Nephron (organoid): Measurements from ENCODE around the gene CORO7.
A peak's percentile ranks its signal among the peaks of the same experiment; 100 is the strongest.

ENCODE experiments used
- H3K27ac Mint-ChIP-seq, 3 experiments: 2 replicates each; pipeline ENCODE4 v1.8.0; 2020; ENCODE audit warnings: mixed read lengths in 3 of 3, mild to moderate bottlenecking in 2 of 3, moderate library complexity in 1 of 3
- H3K27me3 Mint-ChIP-seq: 2 replicates; pipeline ENCODE4 v1.8.0; 2021; ENCODE audit warnings: low read depth, mild to moderate bottlenecking, moderate library complexity, mixed read lengths
- H3K36me3 Mint-ChIP-seq: 2 replicates; pipeline ENCODE4 v1.8.0; 2020; ENCODE audit warnings: low read depth, mixed read lengths
- H3K4me1 Mint-ChIP-seq: 2 replicates; pipeline ENCODE4 v1.8.0; 2020; ENCODE audit warnings: mixed read lengths
- H3K4me3 Mint-ChIP-seq, 3 experiments: 2 replicates each; pipeline ENCODE4 v1.8.0; 2020; ENCODE audit warnings: mild to moderate bottlenecking in 3 of 3, mixed read lengths in 3 of 3, moderate library complexity in 2 of 3
- H3K9me3 Mint-ChIP-seq: 2 replicates; pipeline ENCODE4 v1.8.0; 2020; ENCODE audit warnings: mixed read lengths
- TF ChIP-seq, protein P1 (sequence below), 3 experiments: fragments of 200-600 bp; sonication (generic); IDR thresholded peaks; one replicate each; pipeline ENCODE4 v1.5.0; 2021; ENCODE audit warnings: antibody characterized with exemption in 3 of 3; ENCODE audit not compliant: unreplicated experiment in 3 of 3

The CORO7 gene

DNA sequence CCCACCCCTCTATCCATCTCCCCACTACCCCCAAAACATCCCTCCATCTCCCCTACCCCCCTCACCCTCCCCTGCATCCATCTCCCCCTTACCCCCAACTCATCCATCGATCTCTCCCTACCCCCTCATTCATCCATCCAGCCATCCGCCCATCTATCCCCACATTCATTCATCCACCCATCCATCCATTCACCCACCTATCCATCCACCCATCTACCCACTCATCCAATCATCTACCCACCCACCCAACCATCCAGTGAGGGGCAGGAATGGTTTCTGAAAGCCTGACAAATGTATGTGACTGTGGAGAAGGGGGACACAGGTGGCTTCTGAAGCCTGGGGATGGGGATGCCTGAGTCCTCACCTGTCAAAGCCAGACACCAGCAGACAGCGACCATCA is 56.5 kb downstream of the CORO7 start:
- H3K4me3 Mint-ChIP-seq = no peak overlapping the region
- TF ChIP-seq, protein P1, sequence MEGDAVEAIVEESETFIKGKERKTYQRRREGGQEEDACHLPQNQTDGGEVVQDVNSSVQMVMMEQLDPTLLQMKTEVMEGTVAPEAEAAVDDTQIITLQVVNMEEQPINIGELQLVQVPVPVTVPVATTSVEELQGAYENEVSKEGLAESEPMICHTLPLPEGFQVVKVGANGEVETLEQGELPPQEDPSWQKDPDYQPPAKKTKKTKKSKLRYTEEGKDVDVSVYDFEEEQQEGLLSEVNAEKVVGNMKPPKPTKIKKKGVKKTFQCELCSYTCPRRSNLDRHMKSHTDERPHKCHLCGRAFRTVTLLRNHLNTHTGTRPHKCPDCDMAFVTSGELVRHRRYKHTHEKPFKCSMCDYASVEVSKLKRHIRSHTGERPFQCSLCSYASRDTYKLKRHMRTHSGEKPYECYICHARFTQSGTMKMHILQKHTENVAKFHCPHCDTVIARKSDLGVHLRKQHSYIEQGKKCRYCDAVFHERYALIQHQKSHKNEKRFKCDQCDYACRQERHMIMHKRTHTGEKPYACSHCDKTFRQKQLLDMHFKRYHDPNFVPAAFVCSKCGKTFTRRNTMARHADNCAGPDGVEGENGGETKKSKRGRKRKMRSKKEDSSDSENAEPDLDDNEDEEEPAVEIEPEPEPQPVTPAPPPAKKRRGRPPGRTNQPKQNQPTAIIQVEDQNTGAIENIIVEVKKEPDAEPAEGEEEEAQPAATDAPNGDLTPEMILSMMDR (IDR thresholded peaks at IDR 0.05; ENCODE audit: unreplicated experiment in 3 of 3) = no peak

DNA sequence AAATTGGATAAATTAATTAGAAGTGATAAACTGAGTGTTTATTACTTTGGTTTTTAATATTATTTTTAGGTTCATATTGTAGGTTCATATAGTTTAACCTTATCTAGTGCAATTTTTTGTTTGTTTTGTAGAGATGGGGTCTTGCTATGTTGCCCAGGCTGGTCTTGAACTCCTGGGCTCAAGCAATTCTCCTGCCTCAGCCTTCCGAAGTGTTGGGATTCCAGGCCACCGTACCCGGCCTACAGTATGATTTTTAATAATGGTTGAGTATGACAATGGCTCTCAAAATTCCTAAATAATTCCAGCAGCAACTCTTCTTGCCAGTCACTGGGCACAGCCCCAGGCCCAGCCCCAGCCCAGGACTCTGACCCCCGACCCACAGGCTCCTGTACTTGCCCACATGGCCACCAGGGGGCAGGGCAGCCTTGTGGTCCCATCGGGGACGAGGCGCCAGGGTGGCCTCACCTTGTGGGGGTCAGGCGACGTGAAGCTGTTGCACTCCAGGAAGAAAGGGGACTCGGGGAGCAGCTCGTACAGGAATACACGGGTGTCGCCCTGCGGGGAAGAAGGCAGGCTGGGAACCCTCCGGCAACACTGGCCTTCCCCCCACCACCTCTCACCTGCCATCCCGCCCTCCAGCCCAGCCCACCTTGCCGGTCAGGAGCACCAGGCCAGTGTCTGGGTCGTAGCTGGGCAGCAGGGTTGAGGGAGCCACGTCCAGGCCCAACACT is 57.4 kb downstream of the CORO7 start:
- H3K27ac Mint-ChIP-seq = peak overlapping the region in 2 of 3 experiments; percentile 41 to 62
- TF ChIP-seq, protein P1 (IDR thresholded peaks at IDR 0.05; ENCODE audit: unreplicated experiment in 3 of 3) = peak; percentile 94 to 97 (median 96)
- H3K4me1 Mint-ChIP-seq = no peaks in the 10 kb centered on the region
- peaks cover 3% of the 10 kb centered on the region for H3K36me3 Mint-ChIP-seq
- H3K9me3 Mint-ChIP-seq = no peaks in the 10 kb centered on the region
- H3K27me3 Mint-ChIP-seq = no peaks in the 10 kb centered on the region
- no peak overlapping the region for H3K4me3 Mint-ChIP-seq

More for the DNA sequence above, 56.5 kb downstream of the CORO7 start:
- peaks cover 3% of the 10 kb centered on the region for H3K36me3 Mint-ChIP-seq
- H3K9me3 Mint-ChIP-seq = no peaks in the 10 kb centered on the region
- no peak overlapping the region for H3K27ac Mint-ChIP-seq
- no peaks in the 10 kb centered on the region for H3K4me1 Mint-ChIP-seq
- no peaks in the 10 kb centered on the region for H3K27me3 Mint-ChIP-seq

DNA sequence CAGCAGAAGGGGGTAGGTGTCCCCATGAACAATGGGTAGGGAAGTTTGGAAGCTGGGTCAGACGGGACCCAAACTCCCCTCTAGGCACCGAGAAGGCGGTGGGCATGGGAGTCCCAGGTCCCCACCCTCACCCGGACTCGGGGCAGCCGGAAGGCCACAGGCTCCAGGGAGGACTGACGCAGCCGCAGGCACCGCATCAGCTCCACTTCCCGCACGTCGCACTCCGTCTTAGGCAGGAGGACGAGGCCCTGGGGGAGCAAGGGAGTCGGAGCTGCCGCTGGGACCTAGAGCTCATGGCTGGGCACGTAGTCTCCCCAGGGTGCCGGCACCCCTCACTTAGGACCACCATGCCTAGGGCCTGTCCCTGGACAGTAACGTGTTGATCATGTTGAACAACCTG is 58.2 kb downstream of the CORO7 start:
- Mint-ChIP-seq H3K27me3 (no peaks in the 10 kb centered on the region), H3K4me1 (no peaks in the 10 kb centered on the region), H3K4me3 (no peak overlapping the region), H3K36me3 (peaks cover 3% of the 10 kb centered on the region), H3K9me3 (no peaks in the 10 kb centered on the region), H3K27ac (no peak overlapping the region)
- TF ChIP-seq, protein P1 (IDR thresholded peaks at IDR 0.05; ENCODE audit: unreplicated experiment in 3 of 3) = no peak

DNA sequence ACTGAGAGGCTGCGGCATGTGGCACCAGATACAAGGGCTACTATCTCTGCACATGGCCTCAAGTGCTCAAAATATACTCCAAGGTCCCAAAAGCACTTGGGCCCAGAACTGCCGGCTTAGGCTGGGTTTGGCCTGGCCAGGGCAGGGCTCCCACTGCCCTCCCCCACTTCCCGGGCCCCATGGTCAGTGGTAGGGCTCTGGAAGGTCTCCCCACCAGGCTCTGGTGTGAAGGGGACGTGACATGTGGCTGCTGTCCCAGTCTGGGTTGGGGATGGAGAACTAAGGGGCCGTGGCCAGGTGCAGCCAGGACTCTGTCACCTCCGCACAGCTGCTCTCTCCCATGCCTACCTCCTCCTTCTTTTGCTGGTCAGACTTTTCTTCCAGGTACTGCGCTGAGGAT is 59.6 kb downstream of the CORO7 start:
- Mint-ChIP-seq H3K27ac (no peak overlapping the region), H3K4me3 (no peak overlapping the region), H3K4me1 (peaks cover under 1% of the 10 kb centered on the region), H3K27me3 (no peaks in the 10 kb centered on the region), H3K9me3 (no peaks in the 10 kb centered on the region), H3K36me3 (peaks cover 3% of the 10 kb centered on the region)
- TF ChIP-seq, protein P1 (IDR thresholded peaks at IDR 0.05; ENCODE audit: unreplicated experiment in 3 of 3) = no peak

DNA sequence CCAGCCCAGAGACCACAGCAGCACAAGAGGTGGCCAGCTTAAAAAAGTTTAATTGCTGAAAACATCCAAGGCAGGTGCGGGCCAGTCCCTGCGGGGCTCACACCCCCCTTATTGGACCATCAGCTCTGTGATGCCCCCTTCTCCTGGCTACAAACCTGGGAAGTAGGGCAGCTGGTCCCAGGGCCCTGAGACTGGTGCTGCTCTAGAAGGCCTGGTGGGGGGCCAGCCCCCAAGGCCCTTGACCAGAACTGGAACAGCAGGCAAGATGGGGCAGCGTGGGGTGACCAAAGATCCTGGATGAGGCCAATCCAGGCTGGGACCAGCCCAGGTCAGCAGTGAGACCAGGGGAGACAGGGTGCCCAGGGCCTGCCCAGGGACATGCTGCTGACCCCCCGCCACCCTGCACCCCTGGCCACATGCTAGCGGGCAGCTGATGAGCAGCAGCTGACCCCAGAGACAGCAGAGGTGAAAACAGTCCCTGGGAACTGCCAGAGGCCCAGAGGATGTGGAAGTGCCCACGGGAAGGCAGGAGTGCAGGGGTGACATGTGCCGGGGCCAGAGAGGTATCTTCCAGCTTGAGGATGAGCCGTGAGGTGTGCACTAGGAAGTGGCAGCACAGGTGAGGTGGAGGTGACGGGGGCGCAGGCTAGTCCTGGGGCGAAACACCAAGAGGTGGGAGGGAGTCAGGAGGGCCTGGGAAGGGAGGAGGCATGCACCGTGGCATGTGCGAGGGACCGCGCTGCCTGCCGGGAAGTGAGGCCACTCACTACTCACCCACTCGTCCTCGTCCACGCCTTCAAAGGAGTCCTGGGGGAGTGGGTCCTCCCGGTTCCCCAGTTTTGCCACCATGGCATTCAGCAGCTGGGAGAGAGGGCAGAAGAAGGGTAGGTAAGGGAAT is 61.6 kb downstream of the CORO7 start:
- Mint-ChIP-seq H3K36me3 (peaks cover 3% of the 10 kb centered on the region), H3K4me1 (peaks cover 12% of the 10 kb centered on the region), H3K27me3 (no peaks in the 10 kb centered on the region), H3K9me3 (no peaks in the 10 kb centered on the region), H3K4me3 (no peak overlapping the region), H3K27ac (no peak overlapping the region)
- TF ChIP-seq, protein P1 (IDR thresholded peaks at IDR 0.05; ENCODE audit: unreplicated experiment in 3 of 3) = no peak
